Measurements from ENCODE around the gene EEF1AKMT4. TPM values are rescaled to one million over a fixed set of nuclear protein-coding genes. Genes with fewer than 3 reads are reported as not detected.

The EEF1AKMT4 gene
- polyA plus RNA-seq, 2 of the 4 experiments (the other 2 are of a cell fraction): 9.8 to 12.7 TPM

DNA sequence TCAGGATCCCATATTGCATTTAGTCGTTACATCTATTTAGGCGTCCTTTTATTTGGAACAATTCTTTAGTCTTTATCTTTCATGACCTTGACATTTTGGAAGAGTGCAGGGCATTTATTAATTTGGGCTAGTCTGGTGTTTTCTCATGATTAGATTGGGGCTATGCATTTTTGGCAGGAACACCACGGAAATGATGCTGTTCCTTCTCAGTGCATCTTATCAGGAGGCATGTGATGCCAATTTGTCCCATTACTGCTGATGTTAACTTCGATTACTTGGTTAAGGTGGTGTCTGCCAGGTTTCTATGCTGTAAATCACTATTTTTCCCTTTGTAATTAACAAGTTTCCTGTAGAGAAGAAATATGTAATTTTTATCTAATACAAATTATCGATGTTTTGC lies 38.2 kb upstream of the EEF1AKMT4 start:
- Histone ChIP-seq H3K9me3 (no peaks in the 10 kb centered on the region), H3K4me2 (no peak overlapping the region), H3K27ac (no peak overlapping the region), H3K4me1 (no peaks in the 10 kb centered on the region), H3K4me3 (no peak overlapping the region)
- no peak for DNase-seq (ENCODE audit: low read depth in 1 of 2, low spot score in 1 of 2)
- no peak for FAIRE-seq
- ChIA-PET CTCF (interaction anchor here (1.3 to 2.4 kb wide), 2 partner anchors 17 to 39 kb away, joined by 3 to 10 read pairs; no protein-coding TSS in a partner anchor), POLR2A (no interaction called here)
- TF ChIP-seq RARB (CRISPR knock-in tag; IDR thresholded peaks at IDR 0.05): no peak
- no peak for TF ChIP-seq RCOR1 (IDR thresholded peaks at IDR 0.05; ENCODE audit: low read depth, low read length)
- TF ChIP-seq FOSB (CRISPR knock-in tag; IDR thresholded peaks at IDR 0.05): no peak
- TF ChIP-seq TP53 (CRISPR knock-in tag; IDR thresholded peaks at IDR 0.05): no peak
- TF ChIP-seq ZC3H11A (IDR thresholded peaks at IDR 0.05): no peak
- 41% methylated on average over 5 of the region's 5 CpGs for WGBS (ENCODE audit: missing lambda C conversion rate)
- no peak for ATAC-seq

DNA sequence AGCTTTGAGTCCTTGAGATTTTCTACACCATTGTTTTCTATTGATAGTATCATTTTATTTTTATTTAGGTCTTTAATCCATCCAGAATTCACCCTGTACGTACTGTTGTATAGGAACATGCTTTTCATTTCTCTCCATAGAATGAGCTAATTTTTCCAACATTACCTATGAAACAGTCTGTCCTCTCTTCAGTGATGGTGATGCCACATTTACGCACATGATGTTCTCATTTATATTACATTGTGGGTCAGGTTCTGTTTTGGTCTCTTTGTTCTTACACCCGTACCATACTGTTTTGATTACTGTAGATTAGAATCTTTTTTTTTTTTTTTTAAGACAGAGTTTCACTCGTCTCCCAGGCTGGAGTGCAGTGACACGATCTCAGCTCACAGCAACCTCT lies 37.8 kb upstream of the EEF1AKMT4 start:
- no peak for DNase-seq (ENCODE audit: low read depth in 1 of 2, low spot score in 1 of 2)
- Histone ChIP-seq H3K4me1 (no peaks in the 10 kb centered on the region), H3K4me3 (no peak overlapping the region), H3K4me2 (no peak overlapping the region), H3K27ac (no peak overlapping the region), H3K9me3 (no peaks in the 10 kb centered on the region)
- TF ChIP-seq, protein P1, sequence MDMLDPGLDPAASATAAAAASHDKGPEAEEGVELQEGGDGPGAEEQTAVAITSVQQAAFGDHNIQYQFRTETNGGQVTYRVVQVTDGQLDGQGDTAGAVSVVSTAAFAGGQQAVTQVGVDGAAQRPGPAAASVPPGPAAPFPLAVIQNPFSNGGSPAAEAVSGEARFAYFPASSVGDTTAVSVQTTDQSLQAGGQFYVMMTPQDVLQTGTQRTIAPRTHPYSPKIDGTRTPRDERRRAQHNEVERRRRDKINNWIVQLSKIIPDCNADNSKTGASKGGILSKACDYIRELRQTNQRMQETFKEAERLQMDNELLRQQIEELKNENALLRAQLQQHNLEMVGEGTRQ (IDR thresholded peaks at IDR 0.05): no peak
- TF ChIP-seq, protein P2, sequence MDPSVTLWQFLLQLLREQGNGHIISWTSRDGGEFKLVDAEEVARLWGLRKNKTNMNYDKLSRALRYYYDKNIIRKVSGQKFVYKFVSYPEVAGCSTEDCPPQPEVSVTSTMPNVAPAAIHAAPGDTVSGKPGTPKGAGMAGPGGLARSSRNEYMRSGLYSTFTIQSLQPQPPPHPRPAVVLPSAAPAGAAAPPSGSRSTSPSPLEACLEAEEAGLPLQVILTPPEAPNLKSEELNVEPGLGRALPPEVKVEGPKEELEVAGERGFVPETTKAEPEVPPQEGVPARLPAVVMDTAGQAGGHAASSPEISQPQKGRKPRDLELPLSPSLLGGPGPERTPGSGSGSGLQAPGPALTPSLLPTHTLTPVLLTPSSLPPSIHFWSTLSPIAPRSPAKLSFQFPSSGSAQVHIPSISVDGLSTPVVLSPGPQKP (IDR thresholded peaks at IDR 0.05; ENCODE audit: low read depth, low read length): no peak
- TF ChIP-seq, protein P3, sequence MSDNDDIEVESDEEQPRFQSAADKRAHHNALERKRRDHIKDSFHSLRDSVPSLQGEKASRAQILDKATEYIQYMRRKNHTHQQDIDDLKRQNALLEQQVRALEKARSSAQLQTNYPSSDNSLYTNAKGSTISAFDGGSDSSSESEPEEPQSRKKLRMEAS (IDR thresholded peaks at IDR 0.05): no peak
- TF ChIP-seq RFX5 (IDR thresholded peaks at IDR 0.05) (no peak), FOSL2 (IDR thresholded peaks at IDR 0.05) (no peak), FOSL2 (CRISPR knock-in tag; IDR thresholded peaks at IDR 0.05) (no peak), ZSCAN20 (CRISPR knock-in tag; IDR thresholded peaks at IDR 0.05) (no peak), RCOR1 (IDR thresholded peaks at IDR 0.05; ENCODE audit: low read depth, low read length) (no peak)
- no peak for ATAC-seq
- no peak for FAIRE-seq
- ChIA-PET POLR2A (no interaction called here), CTCF (interaction anchor here (1.3 to 2.4 kb wide), 2 partner anchors 16 to 38 kb away, joined by 3 to 10 read pairs; no protein-coding TSS in a partner anchor)
- 54% methylated on average over 5 of the region's 5 CpGs for WGBS (ENCODE audit: missing lambda C conversion rate)

DNA sequence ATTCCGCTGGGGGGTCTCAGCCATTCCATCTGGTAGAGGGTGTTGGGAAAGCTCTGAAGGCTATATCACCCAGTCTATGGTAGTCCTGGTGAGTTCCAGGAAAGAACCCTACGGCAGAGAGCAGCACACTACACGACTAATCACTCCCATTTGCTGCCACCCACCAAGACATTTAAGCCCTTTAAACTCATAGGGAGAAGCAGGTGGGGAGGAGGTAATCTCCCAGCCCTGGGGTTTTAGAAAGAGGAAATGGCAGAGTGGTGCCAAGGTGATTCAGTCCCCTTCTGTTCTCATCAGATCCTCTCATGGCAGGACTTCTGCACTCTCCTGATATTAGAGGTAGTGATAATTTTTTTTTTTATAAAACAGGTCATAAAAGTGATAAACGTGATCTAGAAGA lies 30.7 kb upstream of the EEF1AKMT4 start:
- H3K4me3 ChIP-seq: no peak overlapping the region
- WGBS (ENCODE audit: missing lambda C conversion rate): 11% methylated on average over 4 of the region's 4 CpGs
- H3K4me1 ChIP-seq: no peaks in the 10 kb centered on the region
- ATAC-seq: no peak
- no peak for TF ChIP-seq CHD2 (IDR thresholded peaks at IDR 0.05; ENCODE audit: low read length, partially characterized antibody)
- no peak for TF ChIP-seq PHF8 (IDR thresholded peaks at IDR 0.05; ENCODE audit: borderline replicate concordance, low read depth)
- TF ChIP-seq POLR2AphosphoS2 (conservative IDR thresholded peaks at IDR 0.05; ENCODE audit: low read length): no peak
- no peak for TF ChIP-seq FOSB (CRISPR knock-in tag; IDR thresholded peaks at IDR 0.05)
- TF ChIP-seq, protein P1 (IDR thresholded peaks at IDR 0.05): no peak
- TF ChIP-seq CBX2 (IDR thresholded peaks at IDR 0.05; ENCODE audit: borderline replicate concordance, low read depth): no peak
- no peak for TF ChIP-seq CHD4 (IDR thresholded peaks at IDR 0.05; ENCODE audit: borderline replicate concordance)
- no peak for TF ChIP-seq RARB (CRISPR knock-in tag; IDR thresholded peaks at IDR 0.05)
- no peak for TF ChIP-seq POLR2A (IDR thresholded peaks at IDR 0.05; ENCODE audit: low read length)
- no peak for TF ChIP-seq EHF (CRISPR knock-in tag; IDR thresholded peaks at IDR 0.05)
- no peak for TF ChIP-seq SMC3 (IDR thresholded peaks at IDR 0.05)
- TF ChIP-seq ZFP36 (IDR thresholded peaks at IDR 0.05; ENCODE audit: borderline replicate concordance, partially characterized antibody): no peak
- no peak for TF ChIP-seq NR3C1 (IDR thresholded peaks at IDR 0.05)
- TF ChIP-seq EP300 (IDR thresholded peaks at IDR 0.05): no peak
- TF ChIP-seq MAZ (IDR thresholded peaks at IDR 0.05; ENCODE audit: borderline replicate concordance, low read depth, low read length): no peak
- no peak overlapping the region for H3K4me2 ChIP-seq
- no peaks in the 10 kb centered on the region for H3K9me3 ChIP-seq
- no peak overlapping the region for H3K27ac ChIP-seq
- no peak for DNase-seq (ENCODE audit: low read depth in 1 of 2, low spot score in 1 of 2)
- CTCF ChIA-PET: interaction anchor here (0.7 to 1.2 kb wide), 2 partner anchors 9 to 70 kb away, joined by 3 read pairs; no protein-coding TSS in a partner anchor
- POLR2A ChIA-PET: no interaction called here
- FAIRE-seq: no peak
